Muscle of leg (tissue), 11 donors: ENCODE measurements around the gene CD200R1L. TPM values are rescaled to one million over a fixed set of nuclear protein-coding genes. Genes with fewer than 3 reads are reported as not detected.

Source experiments
- DNase-seq: peaks from one replicate; pipeline ENCODE4 v3.0.0; 2013
- H3K27ac ChIP-seq: one replicate; pipeline ENCODE4 v1.5.1; 2013; ENCODE audit warnings: mild to moderate bottlenecking, low read length, control low read depth
- H3K27me3 ChIP-seq: one replicate; pipeline ENCODE4 v1.6.1; 2013; ENCODE audit warnings: low read length; ENCODE audit not compliant: control insufficient read depth, insufficient read depth
- H3K36me3 ChIP-seq: one replicate; pipeline ENCODE4 v1.6.1; 2013; ENCODE audit warnings: low read length; ENCODE audit not compliant: control insufficient read depth, insufficient read depth
- H3K4me1 ChIP-seq: one replicate; pipeline ENCODE4 v1.6.1; 2013; ENCODE audit warnings: low read length; ENCODE audit not compliant: control insufficient read depth, insufficient read depth
- H3K4me3 ChIP-seq: one replicate; pipeline ENCODE4 v1.5.1; 2013; ENCODE audit warnings: low read length, control low read depth
- H3K9me3 ChIP-seq: replicated peaks from 2 replicates; pipeline ENCODE4 v1.6.1; 2013; ENCODE audit warnings: low read depth, low read length; ENCODE audit not compliant: control insufficient read depth
- WGBS: methylation state at CpG from one replicate; pipeline ENCODE4 v1.1.5; 2013; ENCODE audit warnings: missing lambda C conversion rate; ENCODE audit not compliant: insufficient coverage; 5-methylcytosine and 5-hydroxymethylcytosine counted together
- polyA plus RNA-seq, 8 donors: library from polyadenylated mRNA; unstranded; fragments of 120-200 nt; gene quantifications; one replicate each; pipeline versions ENCODE4 v1.2.1 to v1.2.3, GENCODE V29; 2013; ENCODE audit warnings: inconsistent platforms in 1 of 8, low replicate concordance in 1 of 8; ENCODE audit not compliant: insufficient read length in 8 of 8, insufficient read depth in 1 of 8
- total RNA-seq: library from RNA; stranded (reverse); fragments of 120-200 nt; gene quantifications from one replicate; pipeline ENCODE4 v1.2.4, GENCODE V29; 2013

The CD200R1L gene
- total and polyA plus RNA-seq, 9 donors, result not detected

GRCh38 chr3:112793326-112794081, 53.2 kb downstream of the CD200R1L start:
- Histone ChIP-seq H3K27ac (no peak overlapping the region), H3K9me3 (no peaks in the 10 kb centered on the region), H3K4me3 (no peak overlapping the region), H3K36me3 (no peaks in the 10 kb centered on the region), H3K27me3 (no peaks in the 10 kb centered on the region), H3K4me1 (no peaks in the 10 kb centered on the region)
- DNase-seq, result no peak
- 67% methylated on average over 2 of the region's 3 CpGs for WGBS

DNA sequence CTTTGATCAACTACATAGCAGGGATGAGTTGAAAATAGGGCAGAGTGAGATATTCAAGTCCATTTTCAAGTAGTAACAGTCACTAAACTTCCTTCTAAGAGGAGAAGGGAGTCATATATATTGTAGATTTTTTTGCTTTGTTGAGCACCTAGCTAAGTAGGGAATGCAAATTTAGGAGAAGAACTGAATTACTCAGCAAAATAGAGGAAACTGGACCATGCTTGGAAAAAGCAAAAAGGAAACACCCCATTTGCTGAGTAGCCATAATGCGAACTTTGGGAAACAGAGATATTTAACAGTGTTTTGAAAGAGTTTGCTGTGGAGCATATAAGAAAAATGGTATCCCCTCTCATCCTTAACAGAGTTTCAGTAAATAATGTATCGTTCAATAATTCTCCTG, 54.9 kb downstream of the CD200R1L start:
- WGBS, result no CpG with 5 or more reads among the region's 2 CpGs
- Histone ChIP-seq H3K27me3 (no peaks in the 10 kb centered on the region), H3K4me1 (no peaks in the 10 kb centered on the region), H3K27ac (no peak overlapping the region), H3K9me3 (no peaks in the 10 kb centered on the region), H3K4me3 (no peak overlapping the region), H3K36me3 (no peaks in the 10 kb centered on the region)
- DNase-seq, result peak; percentile 38

DNA sequence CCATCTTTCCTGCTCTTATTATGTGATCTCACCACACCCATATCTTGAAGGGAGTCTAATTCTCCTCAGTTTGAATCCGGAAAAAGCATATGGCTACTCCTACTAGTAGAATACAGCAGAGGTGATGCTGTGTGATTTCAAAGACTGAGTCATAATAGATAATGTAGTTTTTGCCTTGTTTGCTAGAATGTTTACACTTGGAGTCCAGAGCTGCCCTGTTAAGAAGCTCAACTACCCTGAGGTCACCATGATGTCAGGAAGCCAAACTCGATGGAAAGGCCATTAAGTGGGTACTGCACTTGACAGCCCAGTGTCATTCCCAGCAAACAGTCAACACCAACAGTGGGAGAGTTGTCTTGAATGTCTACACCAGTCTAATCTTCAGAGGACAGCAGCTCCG, 56.9 kb downstream of the CD200R1L start:
- no peak for DNase-seq
- H3K4me1 ChIP-seq, result no peaks in the 10 kb centered on the region
- H3K36me3 ChIP-seq, result no peaks in the 10 kb centered on the region
- 71% methylated on average over 1 of the region's 3 CpGs for WGBS
- H3K27me3 ChIP-seq, result no peaks in the 10 kb centered on the region
- H3K4me3 ChIP-seq, result no peak overlapping the region
- no peaks in the 10 kb centered on the region for H3K9me3 ChIP-seq
- no peak overlapping the region for H3K27ac ChIP-seq

- no peak overlapping the region for H3K4me3 ChIP-seq
- no peaks in the 10 kb centered on the region for H3K27me3 ChIP-seq
- no peaks in the 10 kb centered on the region for H3K4me1 ChIP-seq
- no peaks in the 10 kb centered on the region for H3K9me3 ChIP-seq
- H3K36me3 ChIP-seq, result no peaks in the 10 kb centered on the region
- H3K27ac ChIP-seq, result no peak overlapping the region
- 74% methylated on average over 2 of the region's 3 CpGs for WGBS
- no peak for DNase-seq
Observed at GRCh38 chr3:112786881-112787579, 59.6 kb downstream of the CD200R1L start.

GRCh38 chr3:112786002-112786590, 60.6 kb downstream of the CD200R1L start:
- no peak overlapping the region for H3K27ac ChIP-seq
- peak; percentile 24 for DNase-seq
- H3K4me3 ChIP-seq, result no peak overlapping the region
- H3K9me3 ChIP-seq, result no peaks in the 10 kb centered on the region
- no CpG with 5 or more reads among the region's 2 CpGs for WGBS
- no peaks in the 10 kb centered on the region for H3K4me1 ChIP-seq
- no peaks in the 10 kb centered on the region for H3K36me3 ChIP-seq
- H3K27me3 ChIP-seq, result no peaks in the 10 kb centered on the region

DNA sequence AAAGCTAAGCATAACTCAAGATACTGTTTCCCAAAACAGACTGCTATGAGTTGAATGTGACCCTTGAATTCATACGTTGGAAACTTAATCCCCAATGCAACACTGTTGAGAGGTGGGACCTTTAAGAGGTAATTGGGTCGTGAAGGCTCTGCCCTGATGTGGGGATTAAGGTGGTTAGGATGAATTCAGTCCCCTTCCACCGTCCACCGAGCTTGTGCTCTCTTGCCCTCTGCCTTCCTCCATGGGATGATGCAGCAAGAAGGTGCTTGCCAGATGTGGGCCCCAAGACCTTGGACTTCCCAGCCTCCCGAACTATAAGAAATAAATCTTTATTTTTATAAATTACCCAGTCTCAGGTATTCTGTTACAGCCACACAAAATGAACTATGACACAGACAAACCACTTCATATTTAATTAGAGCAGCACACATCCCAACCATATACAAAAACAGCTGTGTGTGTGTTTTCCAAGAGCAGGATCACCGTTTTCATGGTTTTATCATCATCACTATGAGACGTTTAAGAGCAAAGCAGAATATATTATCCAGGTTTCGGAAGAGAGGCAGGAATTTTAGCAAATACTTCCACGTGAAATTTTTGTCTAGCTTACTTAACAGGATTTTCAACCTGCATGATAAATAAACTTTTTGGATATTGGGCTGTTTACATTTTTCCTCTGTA, 61.2 kb downstream of the CD200R1L start:
- DNase-seq, result peak; percentile 66

GRCh38 chr3:112782491-112782890, 64.2 kb downstream of the CD200R1L start:
- no peaks in the 10 kb centered on the region for H3K36me3 ChIP-seq
- H3K4me3 ChIP-seq, result no peak overlapping the region
- H3K27me3 ChIP-seq, result no peaks in the 10 kb centered on the region
- H3K4me1 ChIP-seq, result no peaks in the 10 kb centered on the region
- DNase-seq, result no peak
- 57% methylated on average over 2 of the region's 2 CpGs for WGBS
- H3K9me3 ChIP-seq, result no peaks in the 10 kb centered on the region
- no peak overlapping the region for H3K27ac ChIP-seq

More for the DNA sequence above, 61.2 kb downstream of the CD200R1L start:
- Histone ChIP-seq H3K4me3 (no peak overlapping the region), H3K27me3 (no peaks in the 10 kb centered on the region), H3K36me3 (no peaks in the 10 kb centered on the region), H3K4me1 (no peaks in the 10 kb centered on the region), H3K27ac (no peak overlapping the region), H3K9me3 (no peaks in the 10 kb centered on the region)
- no CpG with 5 or more reads among the region's 9 CpGs for WGBS

GRCh38 chr3:112781599-112781998, 65.1 kb downstream of the CD200R1L start:
- no peaks in the 10 kb centered on the region for H3K36me3 ChIP-seq
- H3K4me3 ChIP-seq, result no peak overlapping the region
- no peak overlapping the region for H3K27ac ChIP-seq
- H3K9me3 ChIP-seq, result no peaks in the 10 kb centered on the region
- WGBS, result 90% methylated on average over 1 of the region's 1 CpG
- DNase-seq, result no peak
- no peaks in the 10 kb centered on the region for H3K4me1 ChIP-seq
- H3K27me3 ChIP-seq, result no peaks in the 10 kb centered on the region

DNA sequence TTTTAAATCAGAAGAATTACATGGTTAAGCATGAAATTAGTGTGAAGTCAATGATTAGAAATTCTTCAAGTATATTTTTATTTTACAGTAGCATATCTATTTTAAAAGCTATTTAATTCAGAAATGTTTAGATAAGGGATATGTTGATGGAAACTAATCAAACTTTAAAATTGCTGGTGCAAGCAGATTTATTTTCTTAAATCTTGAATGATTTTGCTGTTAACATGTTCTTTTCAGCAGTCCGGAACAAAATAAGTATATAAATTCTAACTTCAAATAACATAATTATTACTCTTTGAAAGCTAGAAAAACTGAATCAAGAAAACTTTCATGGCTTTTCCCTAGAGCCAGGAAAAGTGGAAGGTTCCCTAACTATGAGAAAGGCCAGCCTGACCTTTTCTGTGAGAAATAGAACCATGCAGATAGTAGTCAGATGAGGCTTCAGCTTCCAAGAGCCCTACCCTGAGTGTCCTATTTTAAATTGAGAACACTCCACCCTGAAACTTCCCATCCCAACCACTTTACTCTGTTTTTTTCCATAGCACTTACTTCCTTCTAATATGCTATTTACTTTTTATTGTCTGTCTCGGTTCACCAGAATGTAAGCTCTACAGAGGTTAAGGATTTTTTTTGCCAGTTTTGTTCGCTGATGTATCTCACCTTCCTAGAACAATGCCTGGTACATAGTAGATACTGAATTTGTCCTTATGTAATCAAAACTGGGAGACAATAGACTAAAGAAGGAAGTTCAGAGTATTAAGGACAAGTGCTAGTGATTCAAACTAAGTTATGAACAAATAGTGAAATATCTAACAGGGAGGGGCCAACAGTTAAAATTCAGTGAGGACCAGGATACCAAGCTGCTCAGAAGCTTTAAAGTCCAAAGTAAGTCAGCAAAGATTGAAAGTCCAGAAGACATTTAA, 66.8 kb downstream of the CD200R1L start:
- Histone ChIP-seq H3K36me3 (no peaks in the 10 kb centered on the region), H3K27ac (no peak overlapping the region), H3K4me3 (no peak overlapping the region), H3K27me3 (peaks cover 2% of the 10 kb centered on the region), H3K9me3 (no peaks in the 10 kb centered on the region), H3K4me1 (peaks cover 6% of the 10 kb centered on the region)
- peak; percentile 25 for DNase-seq
- WGBS, result no CpG with 5 or more reads among the region's 3 CpGs
